Occipital lobe (tissue), 2 donors: ENCODE data around the gene IFT80. TPM values are rescaled to one million over a fixed set of nuclear protein-coding genes. Genes with fewer than 3 reads are reported as not detected.
"Not testable (repeated sequence)": the region's sequence is repeated elsewhere in the genome, so short reads cannot be mapped to it uniquely, and the experiment has no call there.

Source experiments
- DNase-seq: peaks from one replicate; lab custom pipeline; 2025; lab: John Stamatoyannopoulos, UW
- total RNA-seq: library from RNA; depleted of rRNA; stranded (reverse); fragments of >200 nt; gene quantifications from one replicate; pipeline ENCODE4 v1.2.3, GENCODE V29; 2014

The IFT80 gene
- total RNA-seq, 1 donor from 2014 or later: 83.8 TPM

DNA sequence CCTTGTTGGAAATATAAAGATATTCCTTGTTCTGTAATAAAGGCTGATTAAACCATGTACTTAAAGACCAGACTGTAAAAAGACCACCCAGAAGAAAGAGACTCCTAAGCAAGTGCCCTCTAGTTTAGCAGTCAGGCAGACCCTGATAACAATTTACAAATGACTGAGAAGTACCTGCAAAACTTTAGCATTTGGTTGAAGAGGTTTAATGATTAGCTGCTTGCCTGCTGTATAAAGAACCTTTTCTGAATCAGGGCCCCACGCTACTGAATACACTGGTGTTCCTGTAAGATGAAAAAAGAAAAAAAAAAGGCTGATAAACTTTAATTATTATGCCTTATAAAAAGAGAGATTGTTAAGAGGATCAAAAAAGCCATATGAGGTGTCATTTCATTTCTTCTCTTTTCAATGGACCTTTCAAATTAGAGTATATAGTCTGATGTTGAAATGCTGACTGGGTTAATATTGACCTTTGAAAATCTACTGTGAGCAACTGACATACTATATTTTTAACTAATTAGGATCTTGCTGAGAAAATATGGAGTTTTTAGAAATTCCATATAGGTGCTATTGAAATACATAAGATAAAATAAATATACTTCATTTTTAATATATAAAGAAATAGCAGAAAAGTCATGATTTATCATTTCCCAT, 33.0 kb downstream of the IFT80 start:
- DNase-seq: no peak

DNA sequence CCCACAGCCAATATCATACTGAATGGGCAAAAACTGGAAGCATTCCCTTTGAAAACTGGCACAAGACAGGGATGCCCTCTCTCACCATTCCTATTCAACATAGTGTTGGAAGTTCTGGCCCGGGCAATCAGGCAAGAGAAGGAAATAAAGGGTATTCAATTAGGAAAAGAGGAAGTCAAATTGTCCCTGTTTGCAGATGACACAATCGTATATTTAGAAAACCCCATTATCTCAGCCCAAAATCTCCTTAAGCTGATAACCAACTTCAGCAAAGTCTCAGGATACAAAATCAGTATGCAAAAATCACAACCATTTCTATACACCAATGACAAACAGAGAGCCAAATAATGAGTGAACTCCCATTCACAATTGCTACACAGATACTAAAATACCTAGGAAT, 36.1 kb downstream of the IFT80 start:
- not testable (repeated sequence) for DNase-seq

DNA sequence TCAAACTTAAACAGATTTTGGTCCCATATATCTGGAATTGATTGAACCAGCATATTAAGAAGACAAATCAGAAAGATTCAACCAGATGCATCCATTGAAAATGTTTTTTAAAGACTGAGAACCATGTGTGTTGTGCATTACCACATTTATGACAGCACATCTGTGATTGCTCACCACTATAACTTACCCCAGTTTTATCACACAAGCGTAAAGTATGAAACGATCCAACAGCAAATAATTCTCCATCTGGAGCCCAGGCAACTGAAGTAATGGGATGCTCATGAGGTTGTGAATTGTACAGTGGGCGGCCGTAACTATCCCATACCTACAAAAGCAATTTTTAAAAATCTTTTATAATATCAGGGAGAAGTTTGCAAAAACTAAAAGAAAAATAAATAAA, 43.2 kb downstream of the IFT80 start:
- no peak for DNase-seq

DNA sequence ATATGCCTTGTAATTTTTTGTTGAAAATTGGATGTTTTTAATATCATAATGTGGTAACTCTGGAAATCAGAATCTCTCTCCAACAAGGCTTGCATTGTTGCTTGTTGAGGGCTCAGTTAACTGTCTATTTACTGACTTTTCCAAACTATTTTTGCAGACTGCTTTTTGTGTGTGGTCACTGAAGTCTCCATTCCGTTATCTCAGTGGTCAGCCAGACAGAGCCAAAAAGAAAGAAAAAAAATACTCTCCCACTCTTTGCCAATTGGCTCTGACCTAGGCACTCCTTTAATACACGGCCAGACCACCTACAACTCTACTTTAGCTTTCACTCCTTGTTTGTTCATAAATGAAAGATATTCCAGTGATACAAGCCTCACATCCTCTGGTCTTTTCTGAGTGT, 52.5 kb downstream of the IFT80 start:
- no peak for DNase-seq

DNA sequence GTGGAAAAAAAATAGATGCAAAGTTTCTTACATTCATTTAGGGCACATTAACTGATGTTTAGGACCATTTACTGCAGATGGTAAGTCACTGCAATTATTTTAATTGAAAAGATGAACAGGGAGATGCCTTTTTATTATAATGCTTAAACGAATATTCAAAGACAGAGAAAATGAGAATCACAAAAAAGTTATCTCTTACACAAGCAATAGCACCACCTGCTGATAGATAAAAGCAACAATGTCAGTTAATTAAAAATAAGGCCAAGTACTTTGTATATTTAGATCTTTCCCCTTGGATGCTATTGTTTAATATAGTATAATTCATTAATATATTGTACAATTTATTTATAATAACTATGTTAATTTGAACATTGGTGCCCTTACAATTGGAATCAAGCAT, 55.9 kb downstream of the IFT80 start:
- DNase-seq: no peak

DNA sequence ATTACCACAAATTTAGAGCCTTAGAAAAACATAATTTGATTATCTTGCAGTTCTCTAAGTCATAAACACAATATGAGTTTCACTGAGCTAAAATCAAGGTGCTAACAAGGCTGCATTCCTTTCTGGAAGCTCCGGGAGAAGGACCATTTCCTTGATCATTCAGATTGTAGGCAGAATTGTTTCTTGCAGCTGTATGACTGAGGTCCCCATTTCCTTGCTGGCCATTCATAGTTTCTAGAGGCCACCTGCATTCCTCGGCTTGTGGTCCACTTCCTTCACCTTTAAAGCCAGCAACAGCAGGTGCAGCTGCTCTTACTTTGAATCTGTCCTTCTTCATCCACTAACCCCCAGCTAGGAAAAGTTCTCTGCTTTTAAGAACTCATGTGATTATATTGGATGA, 58.7 kb downstream of the IFT80 start:
- no peak for DNase-seq

DNA sequence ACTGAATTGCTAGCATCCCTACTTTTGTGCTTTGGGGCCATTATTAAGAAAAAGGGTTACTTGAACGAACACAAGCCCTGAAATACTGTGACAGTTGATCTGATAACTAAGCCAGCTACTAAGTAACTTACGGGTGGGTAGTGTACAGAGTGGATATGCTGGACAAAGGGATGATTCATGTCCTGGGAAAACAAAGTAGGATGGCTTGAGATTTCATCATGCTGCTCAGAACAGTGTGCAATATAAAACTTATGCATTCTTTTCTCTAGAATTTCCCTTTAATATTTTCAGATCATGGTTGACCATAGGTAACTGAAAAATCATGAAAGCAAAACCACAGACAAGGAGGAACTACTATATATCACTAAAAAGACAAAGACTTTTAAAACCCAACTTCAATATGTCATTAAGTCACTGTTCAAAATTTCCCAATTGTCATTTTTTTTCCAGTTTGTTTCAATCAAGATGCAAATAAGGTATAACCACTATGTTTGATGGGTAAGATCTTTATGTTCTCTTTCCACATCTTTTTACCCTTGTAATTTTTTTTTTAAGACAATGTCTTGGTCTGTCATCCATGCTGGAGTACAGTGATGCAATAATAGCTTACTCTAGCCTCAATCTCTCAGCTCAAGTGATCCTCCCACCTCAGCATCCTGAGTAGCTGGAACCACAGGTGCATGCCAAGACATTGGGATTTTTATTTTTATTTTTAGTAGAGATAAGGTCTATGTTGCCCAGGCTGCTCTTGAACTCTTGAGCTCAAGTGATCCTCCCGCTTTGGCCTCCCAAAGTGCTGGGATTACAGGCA, 67.7 kb downstream of the IFT80 start:
- no peak for DNase-seq

DNA sequence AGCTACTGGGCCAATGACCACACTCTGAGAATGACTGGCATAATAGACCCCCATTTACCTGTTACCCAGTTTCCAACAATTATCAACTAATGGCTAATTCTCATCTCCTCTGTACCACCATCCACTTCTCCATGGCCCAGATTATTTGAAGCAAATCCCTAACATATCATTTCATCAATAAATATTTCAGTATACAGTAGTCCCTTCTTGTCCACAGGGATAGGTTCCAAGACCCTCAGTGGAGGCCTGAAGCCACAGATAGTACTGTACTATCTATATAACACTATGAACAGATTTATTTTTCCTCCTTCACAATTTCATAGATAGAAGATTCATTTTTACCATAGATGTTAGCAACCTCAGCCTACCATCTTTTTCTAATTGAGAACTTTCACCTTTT, 68.3 kb downstream of the IFT80 start:
- no peak for DNase-seq

DNA sequence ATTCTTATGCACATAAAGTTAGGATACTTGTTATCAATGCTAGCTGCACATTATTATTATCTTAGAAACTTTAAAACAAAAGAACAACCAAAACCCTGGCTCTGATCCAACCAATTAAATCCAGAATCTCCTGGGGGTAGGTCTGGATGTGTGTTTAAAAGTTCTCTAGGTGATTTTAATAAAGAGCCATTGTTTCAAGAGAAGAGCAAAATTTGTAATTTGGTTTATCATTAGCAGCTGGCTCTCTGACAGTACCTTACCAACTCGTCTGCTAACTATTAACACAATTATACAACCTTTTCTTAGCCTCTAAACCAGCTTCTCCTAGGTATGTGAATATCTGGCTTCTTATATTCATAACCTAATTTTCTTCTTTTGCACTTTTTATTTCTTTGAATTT, 68.9 kb downstream of the IFT80 start:
- no peak for DNase-seq

DNA sequence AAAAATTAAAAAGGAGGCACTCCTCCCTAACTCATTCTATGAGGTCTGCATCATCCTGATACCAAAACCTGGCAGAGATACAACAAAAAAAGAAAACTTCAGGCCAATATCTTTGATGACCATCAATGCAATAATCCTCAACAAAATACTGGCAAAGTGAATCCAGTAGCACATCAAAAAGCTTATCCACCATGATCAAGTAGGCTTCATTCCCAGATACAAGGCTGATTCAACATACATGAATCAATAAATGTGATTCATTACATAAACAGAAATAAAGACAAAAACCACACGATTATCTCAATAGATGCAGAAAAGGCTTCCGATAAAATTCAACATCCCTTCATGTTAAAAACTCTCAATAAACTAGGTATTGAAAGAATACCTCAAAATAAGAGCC, 72.7 kb downstream of the IFT80 start:
- DNase-seq: not testable (repeated sequence)

DNA sequence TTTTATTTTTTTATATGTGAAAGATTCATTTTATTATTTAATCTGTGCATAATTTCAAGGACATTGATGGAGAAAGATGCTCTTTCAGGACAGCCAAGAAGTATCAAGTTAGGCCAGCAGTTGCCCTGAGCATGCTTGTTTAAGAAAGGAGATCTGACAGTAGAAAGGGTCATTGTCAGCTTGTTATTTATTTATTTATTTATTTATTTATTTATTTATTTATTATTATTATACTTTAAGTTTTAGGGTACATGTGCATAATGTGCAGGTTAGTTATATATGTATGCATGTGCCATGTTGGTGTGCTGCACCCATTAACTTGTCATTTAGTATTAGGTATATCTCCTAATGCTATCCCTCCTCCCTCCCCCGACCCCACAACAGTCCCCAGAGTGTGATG, 77.2 kb downstream of the IFT80 start:
- not testable (repeated sequence) for DNase-seq

DNA sequence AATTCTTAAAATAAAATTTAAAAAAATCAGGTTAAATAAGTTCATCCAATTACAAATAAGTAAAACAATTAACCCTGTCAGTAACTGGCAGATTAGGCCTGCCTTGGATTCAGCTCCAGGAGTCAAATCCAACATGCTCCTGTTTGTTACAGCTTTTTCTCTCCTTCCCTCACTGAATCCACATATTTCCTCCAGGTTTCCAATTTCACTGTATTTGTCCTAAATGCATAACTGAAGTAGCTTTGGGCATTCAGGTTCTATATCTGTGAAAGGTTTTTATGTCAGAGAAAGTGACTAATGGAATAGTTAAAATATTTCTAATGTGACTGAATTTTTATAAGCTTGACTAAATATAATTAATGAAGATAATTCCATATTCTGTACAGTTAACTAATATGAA, 79.7 kb downstream of the IFT80 start:
- no peak for DNase-seq

DNA sequence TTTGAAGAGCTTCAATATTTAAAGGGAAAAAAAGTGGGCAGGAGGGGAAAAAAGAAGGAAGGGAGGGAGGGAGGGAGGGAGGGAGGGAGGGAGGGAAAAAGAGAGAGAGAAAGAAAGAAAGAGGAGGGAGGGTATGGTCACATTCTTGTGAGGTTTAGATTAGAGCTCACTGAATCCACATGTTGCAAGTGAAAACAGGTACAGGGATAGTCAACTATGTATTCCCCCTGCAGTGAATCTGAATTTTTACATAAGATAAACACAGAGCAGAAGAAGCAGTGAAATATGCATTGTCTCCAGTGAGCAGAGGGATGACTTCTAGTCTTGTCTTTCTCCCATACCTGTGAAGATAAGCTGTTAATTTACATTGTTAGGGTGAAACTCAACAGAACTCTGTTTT, 84.0 kb downstream of the IFT80 start:
- no peak for DNase-seq

DNA sequence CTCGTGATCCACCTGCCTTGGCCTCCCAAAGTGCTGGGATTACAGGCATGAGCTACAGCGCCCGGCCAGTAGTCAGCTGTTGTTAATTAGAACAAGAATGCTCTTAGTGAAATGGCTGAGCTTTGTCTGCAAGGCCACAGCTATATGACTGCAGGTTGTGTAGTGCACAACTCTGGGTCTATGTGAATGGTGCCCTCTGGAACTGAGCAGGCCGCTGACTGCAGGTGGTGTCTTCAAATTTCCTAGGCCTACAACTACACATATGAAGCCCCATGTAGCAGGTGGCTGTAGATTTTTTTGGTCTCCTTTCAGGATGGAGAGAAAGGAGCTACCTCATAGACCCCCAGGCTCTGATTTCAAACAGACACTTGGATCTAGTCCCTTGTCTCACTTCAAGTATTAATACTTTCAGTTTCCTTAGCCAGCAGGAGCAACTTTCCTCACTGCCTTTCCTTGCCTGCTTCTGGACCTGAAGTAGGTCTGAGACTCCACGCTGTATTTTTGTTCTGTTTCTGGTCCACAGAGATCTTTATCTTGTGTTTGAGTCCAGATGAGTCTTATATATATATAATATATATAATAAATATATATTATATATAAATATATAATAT, 86.9 kb downstream of the IFT80 start:
- no peak for DNase-seq

DNA sequence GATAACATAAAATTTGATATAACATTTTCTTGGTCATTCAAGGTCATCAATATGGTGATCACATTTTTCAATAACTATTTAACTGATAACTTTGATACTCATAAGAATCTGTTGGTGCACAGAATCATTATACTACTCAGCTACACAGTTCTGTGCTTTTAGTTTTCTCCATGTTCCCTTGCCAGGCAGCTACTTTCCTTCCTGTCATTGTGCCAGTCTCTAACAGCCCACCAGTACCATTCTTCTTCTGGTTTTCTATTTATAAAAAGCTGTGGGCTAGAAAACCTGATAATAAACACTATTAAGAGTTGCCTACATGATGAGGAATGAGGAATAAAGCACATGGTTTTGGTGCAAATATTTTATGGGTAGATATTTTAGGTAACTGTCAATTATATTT, 96.2 kb downstream of the IFT80 start:
- DNase-seq: no peak

DNA sequence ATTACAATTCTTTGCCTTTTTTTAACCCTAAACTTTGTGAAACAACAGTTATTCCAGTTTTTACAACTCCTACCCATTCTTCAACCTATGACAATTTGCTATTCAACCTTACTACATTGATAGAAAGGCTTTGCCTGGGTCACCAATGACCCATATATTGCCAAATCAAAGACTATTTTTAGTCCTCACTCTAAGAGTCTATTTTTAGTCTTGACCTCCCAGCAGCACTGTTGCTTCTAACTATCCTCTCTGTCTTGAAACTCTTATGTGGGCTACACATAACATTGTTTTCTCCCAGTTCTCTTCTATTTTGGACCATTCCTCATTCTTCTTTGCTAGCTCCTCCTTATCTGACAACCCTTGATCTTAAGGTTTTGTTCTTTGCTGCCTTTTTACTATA, 102.4 kb downstream of the IFT80 start:
- no peak for DNase-seq

DNA sequence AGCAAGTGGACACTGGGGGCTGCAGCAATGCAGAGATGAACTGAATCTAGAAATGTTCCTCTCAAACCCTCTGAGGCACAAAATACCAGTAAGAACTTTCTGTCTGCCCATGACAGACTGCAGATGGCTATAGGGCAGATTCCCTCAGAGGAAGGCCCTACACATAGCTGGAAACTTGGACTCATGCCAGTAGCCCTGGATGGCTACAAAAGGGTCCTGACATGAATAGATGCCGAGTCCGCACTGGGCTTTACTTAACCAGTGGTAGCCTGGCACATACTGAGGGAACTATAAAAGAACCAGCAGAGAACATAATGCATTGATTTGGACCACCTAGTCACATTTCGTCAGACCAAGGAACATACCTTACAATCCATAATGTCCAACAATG, 107.1 kb downstream of the IFT80 start:
- DNase-seq: no peak

DNA sequence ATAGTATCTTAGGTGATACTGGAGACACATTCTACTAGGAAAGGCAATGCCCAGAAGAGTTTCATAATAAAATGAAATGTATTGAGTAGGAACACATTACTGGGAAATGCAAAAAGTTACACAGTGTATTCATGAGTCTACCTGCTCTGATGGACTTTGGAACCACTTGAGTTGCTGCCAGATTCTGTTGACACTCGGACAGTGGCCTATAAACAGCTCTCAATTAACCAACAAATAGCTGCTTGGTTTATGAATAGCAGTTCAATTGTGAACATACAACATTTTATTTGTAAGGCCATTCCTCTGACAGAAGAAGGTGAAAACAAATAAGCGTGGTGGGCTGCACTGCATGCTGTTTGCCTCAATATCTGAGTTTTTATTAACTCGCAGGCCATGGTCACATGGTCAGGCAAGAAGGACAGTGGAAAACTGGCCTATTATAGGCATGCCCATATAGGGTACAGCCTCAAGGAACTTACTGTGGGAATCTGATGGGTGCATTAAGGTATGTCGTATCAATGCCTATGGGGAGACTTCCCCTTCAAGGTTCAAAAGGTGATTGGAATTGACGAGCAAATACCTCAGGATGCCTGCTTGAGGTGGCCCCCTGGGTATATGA, 107.6 kb downstream of the IFT80 start:
- DNase-seq: no peak

DNA sequence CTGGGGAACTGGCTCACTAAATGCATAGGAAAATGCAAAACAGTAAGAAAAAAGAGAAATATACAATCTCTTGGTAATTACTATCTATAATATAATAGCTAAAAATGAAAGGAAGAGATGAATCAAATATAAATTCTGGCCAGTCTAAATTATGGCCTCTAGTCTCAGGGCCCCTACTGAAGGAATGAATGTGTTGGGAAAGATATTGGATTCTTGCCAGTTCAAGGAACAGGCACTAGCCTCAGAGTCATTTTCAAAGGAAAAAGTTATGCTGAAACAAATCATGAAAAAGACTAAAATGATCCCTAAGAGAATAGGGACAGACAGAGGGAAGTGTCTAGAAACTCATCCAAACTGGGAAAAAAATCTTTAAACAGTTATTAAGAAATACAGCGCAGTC, 111.4 kb downstream of the IFT80 start:
- no peak for DNase-seq

DNA sequence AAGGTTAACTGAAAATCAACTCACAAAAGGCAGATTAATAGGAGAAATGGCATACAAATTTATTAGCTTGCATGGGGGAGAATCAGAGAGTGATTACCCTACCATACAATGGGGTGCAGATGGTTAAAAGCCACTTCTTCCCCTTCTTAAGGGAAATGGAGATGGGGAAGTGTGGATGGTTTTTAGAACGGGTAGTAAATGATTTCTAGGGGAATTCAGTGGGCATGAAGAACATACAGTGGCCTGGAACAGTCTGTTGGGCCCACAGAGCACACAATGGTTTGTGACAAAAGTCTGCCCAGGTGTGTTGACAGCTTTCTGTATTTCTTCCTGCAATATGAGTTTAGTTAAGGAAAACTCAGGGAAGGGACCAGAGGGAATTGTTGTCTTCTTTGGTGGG, 112.8 kb downstream of the IFT80 start:
- DNase-seq: no peak

DNA sequence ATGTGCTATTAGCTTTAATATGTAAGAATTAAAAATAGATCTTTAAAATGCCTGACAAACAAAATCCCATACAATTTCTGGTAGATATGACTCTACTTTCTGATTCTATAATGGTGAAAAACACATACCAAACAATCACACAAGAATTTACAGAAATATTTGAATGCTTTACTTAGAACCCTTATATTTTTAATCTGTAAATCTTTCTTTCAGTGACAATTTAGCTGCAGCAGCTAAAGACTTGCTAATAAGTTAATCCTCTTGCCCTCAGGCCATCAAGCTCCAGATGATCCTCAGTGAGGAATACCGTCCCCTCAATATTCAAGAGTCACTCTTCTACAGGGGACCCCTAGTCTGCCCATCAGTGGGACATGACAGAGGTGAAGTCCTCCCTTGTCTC, 118.2 kb downstream of the IFT80 start:
- no peak for DNase-seq

DNA sequence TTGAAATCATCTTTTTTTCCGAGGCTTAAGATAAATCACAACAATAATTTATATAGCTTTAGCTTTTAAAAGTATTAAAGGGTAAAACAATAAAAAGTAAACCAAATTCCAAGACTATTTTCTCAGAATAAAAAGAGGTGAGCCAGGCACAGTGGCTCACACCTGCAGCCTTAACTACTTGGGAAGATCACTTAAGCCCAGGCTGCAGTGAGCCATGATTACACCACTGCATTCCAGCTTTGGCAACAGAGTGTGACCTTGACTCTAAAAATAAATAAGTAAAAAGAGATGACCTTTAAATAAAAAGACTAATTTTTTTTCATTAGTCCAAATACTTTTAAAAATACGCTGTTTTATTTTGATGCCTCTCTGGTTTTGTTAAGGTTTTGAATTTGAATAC, 119.4 kb downstream of the IFT80 start:
- no peak for DNase-seq

DNA sequence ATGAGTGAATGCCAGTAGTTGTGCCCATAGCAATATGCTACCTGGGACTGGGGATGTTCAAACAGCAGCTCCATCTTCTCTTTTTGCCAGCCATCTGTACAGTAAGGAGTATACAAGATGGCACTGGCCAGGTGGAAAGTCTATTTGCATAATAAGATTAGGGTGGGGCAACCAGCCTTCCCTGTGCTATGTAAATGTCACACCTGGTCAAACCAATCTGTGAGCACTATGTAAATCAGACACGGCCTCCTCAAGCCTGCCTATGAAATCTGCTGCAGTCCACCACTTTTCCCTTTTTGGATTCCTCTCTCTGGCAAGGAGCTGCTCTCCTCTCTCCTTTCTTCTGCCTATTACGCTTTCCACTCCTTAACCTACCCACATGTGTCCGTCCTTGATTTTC, 120.8 kb downstream of the IFT80 start:
- DNase-seq: no peak
